A204.1 (cell line): ENCODE measurements around the gene RRAS.
"Not testable (repeated sequence)": the region's sequence is repeated elsewhere in the genome, so short reads cannot be mapped to it uniquely, and the experiment has no call there.

Experiments used
- FAIRE-seq: peaks from 2 replicates; lab custom pipeline; 2012; peaks lifted over from hg19 to GRCh38; lab: Jason Lieb, UNC

RRAS gene

GRCh38 chr19:49631014-49631588, 8.8 kb downstream of the RRAS start:
- no peak for FAIRE-seq

GRCh38 chr19:49629659-49630058, 10.3 kb downstream of the RRAS start:
- FAIRE-seq = no peak

- FAIRE-seq = no peak
Observed at GRCh38 chr19:49626226-49626625, 13.7 kb downstream of the RRAS start.

GRCh38 chr19:49624967-49625910, 14.7 kb downstream of the RRAS start:
- FAIRE-seq = no peak

GRCh38 chr19:49617860-49618259, 22.1 kb downstream of the RRAS start:
- FAIRE-seq = not testable (repeated sequence)

GRCh38 chr19:49616945-49617344, 23.0 kb downstream of the RRAS start:
- no peak for FAIRE-seq

- no peak for FAIRE-seq
Observed at GRCh38 chr19:49616532-49616931, 23.4 kb downstream of the RRAS start.

GRCh38 chr19:49615861-49616260, 24.1 kb downstream of the RRAS start:
- no peak for FAIRE-seq

GRCh38 chr19:49614096-49614833, 25.7 kb downstream of the RRAS start:
- FAIRE-seq = no peak

- FAIRE-seq = no peak
Observed at GRCh38 chr19:49613374-49613773, 26.6 kb downstream of the RRAS start.

- FAIRE-seq = no peak
Observed at GRCh38 chr19:49609499-49610092, 30.3 kb downstream of the RRAS start.

GRCh38 chr19:49605605-49606004, 34.3 kb downstream of the RRAS start:
- FAIRE-seq = no peak

- no peak for FAIRE-seq
Observed at GRCh38 chr19:49602806-49603205, 37.1 kb downstream of the RRAS start.

- FAIRE-seq = no peak
Observed at GRCh38 chr19:49601482-49602038, 38.4 kb downstream of the RRAS start.

- FAIRE-seq = no peak
Observed at GRCh38 chr19:49599378-49600295, 40.3 kb downstream of the RRAS start.

- FAIRE-seq = no peak
Observed at GRCh38 chr19:49597703-49597974, 42.3 kb downstream of the RRAS start.

GRCh38 chr19:49596954-49597702, 42.8 kb downstream of the RRAS start:
- FAIRE-seq = no peak

- FAIRE-seq = no peak
Observed at GRCh38 chr19:49596407-49596806, 43.5 kb downstream of the RRAS start.

- no peak for FAIRE-seq
Observed at GRCh38 chr19:49595819-49596404, 44.0 kb downstream of the RRAS start.
